HG02678 (cell line): Measurements from ENCODE around the gene LRRC71.

Source experiments
- ATAC-seq: cut with Tn5 transposase; IDR thresholded peaks from one replicate; pipeline ENCODE4 v1.9.1; 2021; ENCODE audit warnings: mild to moderate bottlenecking, moderate library complexity; ENCODE audit not compliant: unreplicated experiment

LRRC71 gene

GRCh38 chr1:156920233-156921052 is at the start of gene LRRC71:
TSS of gene LRRC71 (plus strand) at chr1:156920632. CDS start at chr1:156920804, 172 bp downstream.
- ATAC-seq: no peak

- no peak for ATAC-seq
Measured at GRCh38 chr1:156873659-156874058, 46.8 kb upstream of the LRRC71 start.

GRCh38 chr1:156874142-156874541 is 46.3 kb upstream of the LRRC71 start:
- ATAC-seq: no peak

GRCh38 chr1:156874572-156875340 is 45.7 kb upstream of the LRRC71 start:
- no peak for ATAC-seq

- no peak for ATAC-seq
Measured at GRCh38 chr1:156875341-156875615, 45.2 kb upstream of the LRRC71 start.

GRCh38 chr1:156876281-156876680 is 44.2 kb upstream of the LRRC71 start:
- ATAC-seq: no peak

GRCh38 chr1:156877433-156878170 is 42.8 kb upstream of the LRRC71 start:
- no peak for ATAC-seq

- no peak for ATAC-seq
Measured at GRCh38 chr1:156879876-156880275, 40.6 kb upstream of the LRRC71 start.

- no peak for ATAC-seq
Measured at GRCh38 chr1:156880473-156880872, 40.0 kb upstream of the LRRC71 start.

- ATAC-seq: no peak
Measured at GRCh38 chr1:156881101-156881500, 39.3 kb upstream of the LRRC71 start.

- ATAC-seq: no peak
Measured at GRCh38 chr1:156881663-156882062, 38.8 kb upstream of the LRRC71 start.

GRCh38 chr1:156882543-156882942 is 37.9 kb upstream of the LRRC71 start:
- no peak for ATAC-seq

- ATAC-seq: no peak
Measured at GRCh38 chr1:156883919-156884318, 36.5 kb upstream of the LRRC71 start.

GRCh38 chr1:156884560-156885184 is 35.8 kb upstream of the LRRC71 start:
- ATAC-seq: no peak

- no peak for ATAC-seq
Measured at GRCh38 chr1:156885314-156885713, 35.1 kb upstream of the LRRC71 start.

- ATAC-seq: no peak
Measured at GRCh38 chr1:156885880-156886355, 34.5 kb upstream of the LRRC71 start.

GRCh38 chr1:156886583-156887281 is 33.7 kb upstream of the LRRC71 start:
- no peak for ATAC-seq

- ATAC-seq: no peak
Measured at GRCh38 chr1:156887317-156887716, 33.1 kb upstream of the LRRC71 start.

GRCh38 chr1:156887734-156888133 is 32.7 kb upstream of the LRRC71 start:
- no peak for ATAC-seq

- ATAC-seq: no peak
Measured at GRCh38 chr1:156889802-156890580, 30.4 kb upstream of the LRRC71 start.
